GM12878 (cell line): ENCODE data around the gene HNRNPAB. TPM values are rescaled to one million over a fixed set of nuclear protein-coding genes. Genes with fewer than 3 reads are reported as not detected.

ENCODE experiments used
- ATAC-seq: fragments of 200-7000 bp; cut with Tn5 transposase; 3 replicates; pipeline ENCODE4 v1.9.1; 2020; ENCODE audit warnings: mild to moderate bottlenecking, moderate library complexity
- BruUV-seq: library from RNA; stranded (reverse); fragments of 400-500 nt; replicated peaks from 2 replicates; lab custom pipeline; 2021; lab: Mats Ljungman, UMichigan
- CTCF ChIA-PET: fragments of 300-600 bp; sonication (Branson Sonifier 250); formaldehyde crosslinking; extraction: SDS; loops from one replicate; lab custom pipeline; 2021; ENCODE audit warnings: inconsistent platforms; lab: Yijun Ruan, JAX
- POLR2A ChIA-PET: fragments of 350-600 bp; formaldehyde crosslinking; extraction: SDS; loops from one replicate; lab custom pipeline; 2021; ENCODE audit warnings: inconsistent platforms; lab: Charles Lee
- RAD21 ChIA-PET: fragments of 300-600 bp; sonication (Branson Sonifier 250); formaldehyde crosslinking; loops from one replicate; lab custom pipeline; 2023; ENCODE audit warnings: antibody characterized with exemption; ENCODE audit not compliant: unreplicated experiment; lab: Charles Lee
- SMC1A ChIA-PET: fragments of 300-600 bp; sonication (Branson Sonifier 250); formaldehyde crosslinking; loops from one replicate; lab custom pipeline; 2023; ENCODE audit not compliant: unreplicated experiment, uncharacterized antibody; lab: Charles Lee
- DNase-seq: peaks from one replicate; pipeline ENCODE4 v3.0.0-alpha.2; 2011; ENCODE audit warnings: low read depth, low spot score
- FAIRE-seq: peaks from 3 replicates; lab custom pipeline; 2011; peaks lifted over from hg19 to GRCh38; lab: Jason Lieb, UNC
- H2AFZ ChIP-seq: 2 replicates; pipeline ENCODE4 v1.6.0; 2011; ENCODE audit warnings: low read depth, low read length, control low read depth; ENCODE audit not compliant: control insufficient read depth
- H3K27ac ChIP-seq: 2 replicates; pipeline ENCODE4 v1.5.1; 2011; ENCODE audit warnings: control low read depth; ENCODE audit not compliant: control insufficient read depth, insufficient read depth
- H3K27me3 ChIP-seq, 2 experiments: replicated peaks in 1 of 2; 2 replicates each; pipeline versions ENCODE4 v1.6.0 to v1.6.1; 2011; ENCODE audit warnings: low read length in 1 of 2; ENCODE audit not compliant: control insufficient read depth in 2 of 2, insufficient read depth in 2 of 2
- H3K36me3 ChIP-seq, 2 experiments: 2 replicates each; pipeline ENCODE4 v1.5.1; 2011; ENCODE audit warnings: low read length in 1 of 2; ENCODE audit not compliant: control insufficient read depth in 2 of 2, insufficient read depth in 2 of 2
- H3K4me1 ChIP-seq: 2 replicates; pipeline ENCODE4 v1.6.1; 2011; ENCODE audit warnings: mild to moderate bottlenecking, low read length, moderate library complexity, mixed read lengths; ENCODE audit not compliant: control insufficient read depth, insufficient read depth
- H3K4me2 ChIP-seq: 2 replicates; pipeline ENCODE4 v1.6.0; 2011; ENCODE audit warnings: control low read depth; ENCODE audit not compliant: control insufficient read depth, insufficient read depth
- H3K4me3 ChIP-seq: fragments of 200-600 bp; sonication (generic); 2 replicates; pipeline ENCODE4 v1.5.1; 2016
- H3K79me2 ChIP-seq: 2 replicates; pipeline ENCODE4 v1.6.0; 2011; ENCODE audit warnings: low read length; ENCODE audit not compliant: control insufficient read depth, insufficient read depth
- H3K9ac ChIP-seq: 2 replicates; pipeline ENCODE4 v1.8.0; 2011; ENCODE audit warnings: low read length, control low read depth, mixed read lengths; ENCODE audit not compliant: control insufficient read depth, insufficient read depth
- H3K9me3 ChIP-seq: replicated peaks from 3 replicates; pipeline ENCODE4 v1.5.1; 2011; ENCODE audit warnings: mild to moderate bottlenecking, low read length; ENCODE audit not compliant: control insufficient read depth, insufficient read depth
- H4K20me1 ChIP-seq: 2 replicates; pipeline ENCODE4 v1.6.0; 2011; ENCODE audit not compliant: control insufficient read depth, insufficient read depth
- BACH1 ChIP-seq: fragments of 450-650 bp; IDR thresholded peaks from 2 replicates; pipeline ENCODE4 v1.6.1; 2017; ENCODE audit warnings: mild to moderate bottlenecking, borderline replicate concordance
- CBFB ChIP-seq: IDR thresholded peaks from 2 replicates; pipeline ENCODE4 v1.6.1; 2016; ENCODE audit warnings: antibody characterized with exemption, low read depth
- EZH2 ChIP-seq: IDR thresholded peaks from 2 replicates; pipeline ENCODE4 v1.6.1; 2012; ENCODE audit warnings: low read depth, mild to moderate bottlenecking, control low read depth, inconsistent platforms, low read length, borderline replicate concordance; ENCODE audit not compliant: control insufficient read depth
- HCFC1 ChIP-seq: fragments of 150-350 bp; IDR thresholded peaks from 2 replicates; pipeline ENCODE4 v1.6.1; 2014; ENCODE audit warnings: low read length
- HDAC2 ChIP-seq: fragments of 200-600 bp; sonication (generic); IDR thresholded peaks from 2 replicates; pipeline ENCODE4 v1.6.1; 2017
- KLF5 ChIP-seq: fragments of 450-650 bp; IDR thresholded peaks from 2 replicates; pipeline ENCODE4 v1.6.1; 2014; ENCODE audit warnings: mild to moderate bottlenecking; ENCODE audit not compliant: partially characterized antibody
- LARP7 ChIP-seq: fragments of 450-650 bp; IDR thresholded peaks from 2 replicates; pipeline ENCODE4 v1.6.1; 2017; ENCODE audit warnings: mild to moderate bottlenecking
- NBN ChIP-seq: fragments of 450-650 bp; IDR thresholded peaks from 2 replicates; pipeline ENCODE4 v1.6.1; 2016
- POLR2A ChIP-seq: IDR thresholded peaks from 2 replicates; pipeline ENCODE4 v1.6.1; 2011; ENCODE audit warnings: low read depth, mild to moderate bottlenecking, low read length
- POLR2AphosphoS2 ChIP-seq: IDR thresholded peaks from 2 replicates; pipeline ENCODE4 v1.6.1; 2011; ENCODE audit warnings: low read depth, mild to moderate bottlenecking, low read length, improper control_type of control experiment, moderate library complexity
- POLR2AphosphoS5 ChIP-seq: IDR thresholded peaks from 2 replicates; pipeline ENCODE4 v1.6.1; 2011; ENCODE audit warnings: mild to moderate bottlenecking, low read length, inconsistent platforms
- RBBP5 ChIP-seq: fragments of 200-600 bp; sonication (generic); conservative IDR thresholded peaks from 2 replicates; pipeline ENCODE4 v1.6.1; 2016
- SPI1 ChIP-seq: IDR thresholded peaks from 2 replicates; pipeline ENCODE4 v1.6.1; 2011; ENCODE audit warnings: low read depth, mild to moderate bottlenecking, low read length, moderate library complexity, borderline replicate concordance; ENCODE audit not compliant: insufficient read depth
- ZBED1 ChIP-seq: IDR thresholded peaks from 2 replicates; pipeline ENCODE4 v1.6.1; 2016; ENCODE audit warnings: borderline replicate concordance
- ZBTB40 ChIP-seq: fragments of 450-650 bp; IDR thresholded peaks from 2 replicates; pipeline ENCODE4 v1.6.1; 2016; ENCODE audit warnings: mild to moderate bottlenecking, moderate library complexity, borderline replicate concordance
- ZSCAN29 ChIP-seq: fragments of 450-650 bp; IDR thresholded peaks from 2 replicates; pipeline ENCODE4 v1.6.1; 2017; ENCODE audit warnings: mild to moderate bottlenecking, moderate library complexity
- ZZZ3 ChIP-seq: IDR thresholded peaks from 2 replicates; pipeline ENCODE4 v1.6.1; 2011; ENCODE audit warnings: low read depth; ENCODE audit not compliant: control insufficient read depth, insufficient read length
- WGBS: methylation state at CpG from one replicate; pipeline ENCODE4 v1.1.6; 2016; ENCODE audit warnings: low lambda C conversion rate; ENCODE audit not compliant: insufficient replicate concordance, insufficient coverage; ENCODE audit errors: missing lambda C conversion rate; 5-methylcytosine and 5-hydroxymethylcytosine counted together
- in situ Hi-C: fragments of 300-500 bp; cut with MboI; formaldehyde crosslinking; loops from 9 replicates; pipeline ENCODE4 v1.14.3; 2018; ENCODE audit warnings: mixed read lengths
- intact Hi-C: fragments of 100-400 bp; cut with micrococcal nuclease; formaldehyde crosslinking; loops from one replicate; pipeline ENCODE4 v1.14.2; 2022; ENCODE audit not compliant: unreplicated experiment
- polyA plus RNA-seq, 11 experiments: library from polyadenylated mRNA; depleted of rRNA in 4 of 11; unstranded in 6 of 11; stranded (reverse) in 5 of 11; fragments of >200 nt; fragmentation: Nextera tagmentation in 4 of 11; fragmentation: Illumina TruSeq in 1 of 11; extraction: Ambion mirVana in 4 of 11; extraction: Trizol in 1 of 11; gene quantifications; 1 replicate in 1 of 11; 2 replicates in 10 of 11; pipeline versions ENCODE4 v1.2.1 to v1.2.3, GENCODE V29; 2011 to 2016; ENCODE audit warnings: inconsistent platforms in 2 of 11, missing spikeins in 2 of 11, low read depth in 1 of 11
- total RNA-seq, 4 experiments: library from RNA; depleted of rRNA in 3 of 4; stranded (reverse); fragments of >200 nt in 3 of 4; fragmentation: Illumina TruSeq in 1 of 4; extraction: Trizol in 1 of 4; gene quantifications; 2 replicates each; pipeline versions ENCODE4 v1.2.1 to v1.2.3, GENCODE V29; 2013 to 2021

Gene HNRNPAB
- total and polyA plus RNA-seq, 10 of the 15 experiments (the other 5 are each of a cell fraction or from before 2014, with no cell fraction given) = 42.3 to 330 (median 230) TPM

GRCh38 chr5:178216779-178217178, 12.4 kb downstream of the HNRNPAB start:
- in situ Hi-C loops (no loop called here), intact Hi-C loops (no loop called here)
- no peaks in the 10 kb centered on the region; the same call in 1 of the 2 replicates for H3K79me2 ChIP-seq
- TF ChIP-seq HDAC2 = no peak
- no peak for TF ChIP-seq SPI1
- 0 out of 2 replicates have a peak, but pooled peaks have one; percentile 4 for TF ChIP-seq POLR2AphosphoS5
- TF ChIP-seq POLR2A = 0 out of 2 replicates have a peak, but pooled peaks have one; percentile 33
- no peak for TF ChIP-seq LARP7
- no peak for TF ChIP-seq BACH1
- no peak for TF ChIP-seq RBBP5
- TF ChIP-seq ZSCAN29 = no peak
- H3K4me2 ChIP-seq = no peak overlapping the region
- FAIRE-seq (no peak), DNase-seq (no peak), ATAC-seq (no peak)
- 85% methylated on average over 3 of the region's 3 CpGs for WGBS
- H3K9ac ChIP-seq = no peak overlapping the region
- peaks cover 29 to 35% of the 10 kb centered on the region in 2 experiments for H3K36me3 ChIP-seq
- H3K27me3 ChIP-seq = no peaks in the 10 kb centered on the region
- RAD21 ChIA-PET = no interaction called here
- no peak overlapping the region for H3K4me3 ChIP-seq
- SMC1A ChIA-PET = interaction anchor here (1.0 to 1.5 kb wide), 3 partner anchors 9 to 17 kb away, joined by 3 to 6 read pairs (median 4); no protein-coding TSS in a partner anchor
- CTCF ChIA-PET = interaction anchor here (0.6 to 1.8 kb wide), 2 partner anchors 10 to 64 kb away, joined by 3 to 12 read pairs; no protein-coding TSS in a partner anchor
- no peaks in the 10 kb centered on the region; the same call in 1 of the 2 replicates for H3K4me1 ChIP-seq
- no TSS peak for BruUV-seq
- H3K9me3 ChIP-seq = no peaks in the 10 kb centered on the region
- POLR2A ChIA-PET = interaction anchor here (1.0 to 3.9 kb wide), 2 partner anchors 11 to 12 kb away, joined by 3 to 13 read pairs; partner anchors contain the start of gene HNRNPAB
- H3K27ac ChIP-seq = no peak overlapping the region
- H4K20me1 ChIP-seq = no peaks in the 10 kb centered on the region; the same call in 1 of the 2 replicates
- H2AFZ ChIP-seq = no peak overlapping the region

GRCh38 chr5:178218237-178218776, 14.0 kb downstream of the HNRNPAB start:
- no peak overlapping the region for H2AFZ ChIP-seq
- H3K79me2 ChIP-seq = no peaks in the 10 kb centered on the region
- no peaks in the 10 kb centered on the region; the same call in 1 of the 2 replicates for H3K4me1 ChIP-seq
- H3K27ac ChIP-seq = no peak overlapping the region
- no peak for FAIRE-seq
- no peak for ATAC-seq
- ChIA-PET RAD21 (no interaction called here), POLR2A (no interaction called here), SMC1A (no interaction called here), CTCF (no interaction called here)
- no peaks in the 10 kb centered on the region for H3K9me3 ChIP-seq
- 73% methylated on average over 5 of the region's 5 CpGs for WGBS
- in situ Hi-C loops (no loop called here), intact Hi-C loops (no loop called here)
- peaks cover 16 to 30% of the 10 kb centered on the region in 2 experiments for H3K36me3 ChIP-seq
- no peak for DNase-seq
- BruUV-seq = TSS peak; percentile 28
- H3K4me2 ChIP-seq = no peak overlapping the region
- no peaks in the 10 kb centered on the region for H4K20me1 ChIP-seq
- H3K27me3 ChIP-seq = no peaks in the 10 kb centered on the region
- H3K9ac ChIP-seq = no peak overlapping the region
- H3K4me3 ChIP-seq = no peak overlapping the region
- TF ChIP-seq CBFB (no peak), EZH2 (no peak), POLR2AphosphoS2 (no peak), KLF5 (no peak), NBN (no peak), ZBTB40 (no peak), ZSCAN29 (no peak), ZBED1 (no peak), HCFC1 (no peak), ZZZ3 (no peak)
